ENCODE data around the gene GSTCD. TPM values are rescaled to one million over a fixed set of nuclear protein-coding genes. Genes with fewer than 3 reads are reported as not detected.
"Not testable (repeated sequence)": the region's sequence is repeated elsewhere in the genome, so short reads cannot be mapped to it uniquely, and the experiment has no call there.

The GSTCD gene
- total and polyA plus RNA-seq, 2 of the 4 experiments (the other 2 are of a cell fraction) = 5.2 to 20.3 TPM

GRCh38 chr4:105686571-105686970, 22.0 kb upstream of the GSTCD start:
- Histone ChIP-seq H3K9me3 (ENCODE audit: control insufficient read depth, insufficient read depth, low read length) (no peaks in the 10 kb centered on the region), H3K14ac (replicated peaks; ENCODE audit: low read depth, low read length) (no peak overlapping the region), H2AFZ (replicated peaks; ENCODE audit: low read length, poor library complexity) (no peak overlapping the region), H3K56ac (ENCODE audit: extremely low read depth, insufficient read depth, low read length) (no peak overlapping the region), H3K4me3 (ENCODE audit: insufficient read depth, low read depth, low read length) (no peak overlapping the region), H4K20me1 (ENCODE audit: insufficient read depth, low read length) (no peaks in the 10 kb centered on the region), H2BK5ac (ENCODE audit: low read depth, low read length, poor library complexity, severe bottlenecking) (no peak overlapping the region), H3K36me3 (ENCODE audit: control insufficient read depth, insufficient read depth, low read length) (peaks cover 17% of the 10 kb centered on the region), H2BK20ac (ENCODE audit: low read depth, low read length) (no peak overlapping the region), H3K9me1 (ENCODE audit: insufficient read depth, low read length) (0 out of 2 replicates have a peak, but pooled peaks cover 3% of the 10 kb centered on the region), H4K91ac (ENCODE audit: insufficient read depth, low read depth, low read length) (no peak overlapping the region), H2BK15ac (ENCODE audit: low read depth, low read length) (no peak overlapping the region), H3K79me1 (ENCODE audit: low read depth in 1 of 2, low read length in 2 of 2) (no peaks in the 10 kb centered on the region; a peak in 1 of 4 replicates), H3K18ac (ENCODE audit: low read depth, low read length) (no peak overlapping the region), H3K27ac (ENCODE audit: insufficient read depth, low read length) (no peak overlapping the region), H2AK9ac (replicated peaks; ENCODE audit: low read depth, low read length, poor library complexity) (no peak overlapping the region), H3K4ac (ENCODE audit: low read depth, low read length) (no peak overlapping the region), H4K8ac (ENCODE audit: low read depth in 2 of 2, low read length in 2 of 2) (no peak overlapping the region), H4K5ac (ENCODE audit: low read depth, low read length) (no peak overlapping the region), H3K27me3 (ENCODE audit: control insufficient read depth, insufficient read depth, low read length) (no peaks in the 10 kb centered on the region), H2AK5ac (ENCODE audit: low read depth, low read length) (no peak overlapping the region), H3K4me2 (ENCODE audit: low read depth, low read length) (no peak overlapping the region), H3K4me1 (ENCODE audit: control insufficient read depth, insufficient read depth, low read length) (no peaks in the 10 kb centered on the region), H3K9ac (ENCODE audit: low read depth, low read length) (no peak overlapping the region), H2BK120ac (ENCODE audit: low read depth, low read length) (no peak overlapping the region), H3K23ac (ENCODE audit: low read depth, low read length) (no peak overlapping the region)
- DNase-seq (no peak), ATAC-seq (ENCODE audit: low read depth) (no peak)
- WGBS, 2 experiments (ENCODE audit: extremely low coverage in 2 of 2, insufficient read length in 1 of 2) = no CpG with 5 or more reads among the region's 2 CpGs
- dilution Hi-C loops (cut with HindIII; ENCODE audit: low sequenced_read_pairs, unreplicated experiment) (no loop called here), in situ Hi-C loops (cut with MboI; ENCODE audit: low sequenced_read_pairs) (no loop called here), intact Hi-C loops (cut with micrococcal nuclease) (no loop called here)
- no TSS peak for BruUV-seq (replicated peaks)
- ChIA-PET POLR2A (ENCODE audit: unreplicated experiment) (no interaction called here), CTCF (no interaction called here)
- TF ChIP-seq RAD21 (IDR thresholded peaks at IDR 0.05; ENCODE audit: low read length) (no peak), RCOR1 (IDR thresholded peaks at IDR 0.05; ENCODE audit: insufficient replicate concordance, low read length) (no peak), FOS (IDR thresholded peaks at IDR 0.05; ENCODE audit: low read depth, low read length) (no peak), RFX5 (IDR thresholded peaks at IDR 0.05; ENCODE audit: low read depth, low read length) (no peak), MAFK (IDR thresholded peaks at IDR 0.05; ENCODE audit: low read depth, low read length) (no peak)
- TF ChIP-seq, protein P1, sequence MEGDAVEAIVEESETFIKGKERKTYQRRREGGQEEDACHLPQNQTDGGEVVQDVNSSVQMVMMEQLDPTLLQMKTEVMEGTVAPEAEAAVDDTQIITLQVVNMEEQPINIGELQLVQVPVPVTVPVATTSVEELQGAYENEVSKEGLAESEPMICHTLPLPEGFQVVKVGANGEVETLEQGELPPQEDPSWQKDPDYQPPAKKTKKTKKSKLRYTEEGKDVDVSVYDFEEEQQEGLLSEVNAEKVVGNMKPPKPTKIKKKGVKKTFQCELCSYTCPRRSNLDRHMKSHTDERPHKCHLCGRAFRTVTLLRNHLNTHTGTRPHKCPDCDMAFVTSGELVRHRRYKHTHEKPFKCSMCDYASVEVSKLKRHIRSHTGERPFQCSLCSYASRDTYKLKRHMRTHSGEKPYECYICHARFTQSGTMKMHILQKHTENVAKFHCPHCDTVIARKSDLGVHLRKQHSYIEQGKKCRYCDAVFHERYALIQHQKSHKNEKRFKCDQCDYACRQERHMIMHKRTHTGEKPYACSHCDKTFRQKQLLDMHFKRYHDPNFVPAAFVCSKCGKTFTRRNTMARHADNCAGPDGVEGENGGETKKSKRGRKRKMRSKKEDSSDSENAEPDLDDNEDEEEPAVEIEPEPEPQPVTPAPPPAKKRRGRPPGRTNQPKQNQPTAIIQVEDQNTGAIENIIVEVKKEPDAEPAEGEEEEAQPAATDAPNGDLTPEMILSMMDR (conservative IDR thresholded peaks at IDR 0.05; ENCODE audit: low read depth, low read length) = no peak

DNA sequence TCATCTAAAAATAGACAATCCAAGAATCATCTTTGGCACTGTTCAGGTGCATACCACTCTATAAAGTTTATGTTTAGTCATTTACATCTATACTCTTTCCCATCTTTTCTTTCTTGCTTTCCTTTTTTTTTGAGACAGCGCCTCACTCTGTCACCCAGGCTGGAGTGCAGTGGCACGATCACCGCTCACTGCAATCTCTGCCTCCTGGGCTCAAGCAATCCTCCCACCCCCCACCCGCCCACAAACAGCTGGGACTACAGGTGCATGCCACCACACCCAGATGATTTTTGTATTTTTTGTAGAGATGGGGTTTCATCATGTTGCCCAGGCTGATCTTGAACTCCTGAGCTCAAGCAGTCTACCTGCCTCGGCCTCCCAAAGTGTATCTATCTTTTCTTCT, 13.8 kb upstream of the GSTCD start:
- POLR2A ChIA-PET (ENCODE audit: unreplicated experiment); dilution Hi-C loops (cut with HindIII; ENCODE audit: low sequenced_read_pairs, unreplicated experiment): not testable (repeated sequence)

More for the DNA sequence above, 13.8 kb upstream of the GSTCD start:
- ATAC-seq (ENCODE audit: low read depth); H3K56ac ChIP-seq (ENCODE audit: extremely low read depth, insufficient read depth, low read length); H3K27me3 ChIP-seq (ENCODE audit: control insufficient read depth, insufficient read depth, low read length); H2AK9ac ChIP-seq (replicated peaks; ENCODE audit: low read depth, low read length, poor library complexity); H2BK20ac ChIP-seq (ENCODE audit: low read depth, low read length); H3K79me1 ChIP-seq (ENCODE audit: low read depth in 1 of 2, low read length in 2 of 2); H3K14ac ChIP-seq (replicated peaks; ENCODE audit: low read depth, low read length); BruUV-seq (replicated peaks); H4K8ac ChIP-seq (ENCODE audit: low read depth in 2 of 2, low read length in 2 of 2); H2BK15ac ChIP-seq (ENCODE audit: low read depth, low read length); H2AK5ac ChIP-seq (ENCODE audit: low read depth, low read length); H3K9me1 ChIP-seq (ENCODE audit: insufficient read depth, low read length); H4K20me1 ChIP-seq (ENCODE audit: insufficient read depth, low read length); CTCF ChIA-PET; H3K4me3 ChIP-seq (ENCODE audit: insufficient read depth, low read depth, low read length); H3K4ac ChIP-seq (ENCODE audit: low read depth, low read length); H3K36me3 ChIP-seq (ENCODE audit: control insufficient read depth, insufficient read depth, low read length); H2BK5ac ChIP-seq (ENCODE audit: low read depth, low read length, poor library complexity, severe bottlenecking); H3K18ac ChIP-seq (ENCODE audit: low read depth, low read length); in situ Hi-C loops (cut with MboI; ENCODE audit: low sequenced_read_pairs); H4K91ac ChIP-seq (ENCODE audit: insufficient read depth, low read depth, low read length); intact Hi-C loops (cut with micrococcal nuclease); H3K27ac ChIP-seq (ENCODE audit: insufficient read depth, low read length); H3K23ac ChIP-seq (ENCODE audit: low read depth, low read length); H3K4me1 ChIP-seq (ENCODE audit: control insufficient read depth, insufficient read depth, low read length); H2BK120ac ChIP-seq (ENCODE audit: low read depth, low read length); H3K4me2 ChIP-seq (ENCODE audit: low read depth, low read length); H2AFZ ChIP-seq (replicated peaks; ENCODE audit: low read length, poor library complexity); H3K9ac ChIP-seq (ENCODE audit: low read depth, low read length); H3K9me3 ChIP-seq (ENCODE audit: control insufficient read depth, insufficient read depth, low read length); DNase-seq; H4K5ac ChIP-seq (ENCODE audit: low read depth, low read length): not testable (repeated sequence)
- no CpG with 5 or more reads among the region's 5 CpGs for WGBS, 2 experiments (ENCODE audit: extremely low coverage in 2 of 2, insufficient read length in 1 of 2)

Measured in IMR-90 (cell line).